HTR-8/SVneo (cell line): Measurements from ENCODE around the gene SOD3.

Experiments
- DNase-seq: peaks from one replicate; pipeline ENCODE4 v3.0.0; 2011; ENCODE audit warnings: low spot score, mixed read lengths; ENCODE audit not compliant: insufficient read length
- FAIRE-seq: peaks from 2 replicates; lab custom pipeline; 2011; peaks lifted over from hg19 to GRCh38; lab: Jason Lieb, UNC

Gene SOD3

GRCh38 chr4:24800325-24800895 is 5.0 kb downstream of the SOD3 start:
- no peak for FAIRE-seq
- DNase-seq = no peak

DNA sequence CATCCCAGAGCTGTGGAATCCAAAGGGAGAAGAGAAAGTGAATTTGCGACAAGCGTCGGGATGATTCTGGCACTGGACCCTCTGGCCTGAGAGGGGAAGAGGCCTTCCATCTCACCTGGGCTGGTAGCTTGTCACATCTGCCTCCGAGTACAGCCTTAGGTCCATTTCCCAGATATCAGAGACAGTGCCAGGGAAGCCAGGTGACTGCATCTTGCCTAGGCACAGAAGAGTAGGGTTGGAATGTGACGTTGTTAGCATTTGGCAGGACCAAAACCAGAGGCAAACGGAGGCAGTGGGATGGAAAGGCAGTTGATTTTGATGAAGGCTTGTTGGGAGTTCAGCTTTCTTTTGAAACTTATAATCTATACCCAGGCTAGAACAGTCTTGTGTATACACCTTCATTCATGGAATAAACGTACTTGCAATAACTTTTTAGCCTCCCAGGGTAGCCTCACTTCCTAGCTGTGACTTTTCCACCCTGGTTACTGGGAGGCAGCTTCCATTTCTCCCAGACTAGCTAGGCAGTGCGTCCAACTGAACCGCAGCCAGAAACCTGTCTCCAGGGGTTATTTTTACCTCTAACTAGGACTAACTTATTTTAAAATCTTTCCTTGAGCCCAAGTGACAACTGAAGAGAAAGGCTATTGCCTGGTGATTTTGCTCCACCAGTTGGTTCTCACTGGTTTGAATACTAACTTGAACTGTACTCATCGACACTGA is 5.9 kb downstream of the SOD3 start:
- no peak for DNase-seq
- no peak for FAIRE-seq

GRCh38 chr4:24802648-24803047 is 7.3 kb downstream of the SOD3 start:
- FAIRE-seq = no peak

GRCh38 chr4:24805067-24805466 is 9.7 kb downstream of the SOD3 start:
- FAIRE-seq = no peak

More at GRCh38 chr4:24802648-24803047, 7.3 kb downstream of the SOD3 start:
- DNase-seq = no peak

DNA sequence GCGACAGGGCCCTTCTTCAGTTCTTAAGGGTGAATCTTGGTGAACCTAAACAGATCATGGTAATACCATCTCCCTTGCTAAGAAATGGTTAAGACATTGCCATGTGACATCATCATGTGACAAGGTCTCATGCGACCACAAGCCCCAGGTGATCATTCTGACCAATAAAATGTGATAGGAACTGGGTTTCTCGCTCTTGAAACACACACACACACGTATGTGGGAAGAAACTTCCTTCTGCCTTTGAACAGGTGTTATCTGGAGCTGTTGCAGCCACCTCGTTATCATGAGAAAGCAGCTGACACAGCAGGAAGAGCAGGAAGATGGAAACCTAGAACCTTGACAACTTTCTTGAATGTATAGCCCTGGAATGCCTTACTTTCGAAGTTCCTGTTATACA is 10.2 kb downstream of the SOD3 start:
- FAIRE-seq = no peak
- no peak for DNase-seq

More at GRCh38 chr4:24805067-24805466, 9.7 kb downstream of the SOD3 start:
- no peak for DNase-seq

- FAIRE-seq = no peak
- DNase-seq = no peak
These were observed 11.0 kb downstream of the SOD3 start for GRCh38 chr4:24806206-24806990.

DNA sequence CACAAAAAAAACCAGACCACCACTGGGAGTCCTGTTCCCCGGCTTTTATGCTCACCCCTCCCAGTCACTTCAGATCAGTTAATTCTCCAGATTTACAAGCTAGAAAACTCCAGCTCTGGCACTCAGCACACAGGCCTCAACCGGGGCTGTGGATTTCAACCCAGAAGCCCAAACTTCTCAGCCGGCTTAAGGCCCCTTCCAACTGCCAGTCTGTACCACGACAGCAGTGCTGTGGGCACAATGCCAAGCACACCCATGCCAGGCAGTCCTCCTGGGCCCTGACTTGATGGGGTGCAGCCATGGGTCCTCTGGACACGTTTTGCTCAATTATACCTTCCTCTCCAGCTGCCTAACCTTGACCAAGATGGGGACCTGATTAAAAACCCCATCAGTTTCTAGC is 12.2 kb downstream of the SOD3 start:
- FAIRE-seq (no peak), DNase-seq (no peak)

- FAIRE-seq (no peak), DNase-seq (no peak)
These were observed 12.9 kb downstream of the SOD3 start for GRCh38 chr4:24808261-24808660.

DNA sequence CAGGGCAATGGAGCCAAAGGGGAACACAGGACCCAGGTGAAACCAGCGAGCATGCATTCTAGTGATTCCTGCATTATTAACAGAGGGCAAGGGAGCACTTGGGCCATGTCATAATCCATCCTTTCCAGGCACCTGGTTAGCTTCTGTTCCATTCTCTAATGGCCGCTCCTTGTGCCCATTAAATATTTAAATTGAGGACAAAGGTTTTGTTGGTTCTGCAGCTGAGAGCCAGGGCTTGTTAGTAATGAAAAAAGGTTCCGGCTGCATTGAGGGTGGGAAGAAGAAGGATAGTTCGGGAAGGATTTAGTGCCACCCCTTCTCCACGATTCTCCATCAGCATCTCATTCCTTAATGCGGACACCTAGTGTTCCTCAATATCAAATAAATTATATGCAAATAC is 13.6 kb downstream of the SOD3 start:
- FAIRE-seq = no peak
- DNase-seq = no peak

DNA sequence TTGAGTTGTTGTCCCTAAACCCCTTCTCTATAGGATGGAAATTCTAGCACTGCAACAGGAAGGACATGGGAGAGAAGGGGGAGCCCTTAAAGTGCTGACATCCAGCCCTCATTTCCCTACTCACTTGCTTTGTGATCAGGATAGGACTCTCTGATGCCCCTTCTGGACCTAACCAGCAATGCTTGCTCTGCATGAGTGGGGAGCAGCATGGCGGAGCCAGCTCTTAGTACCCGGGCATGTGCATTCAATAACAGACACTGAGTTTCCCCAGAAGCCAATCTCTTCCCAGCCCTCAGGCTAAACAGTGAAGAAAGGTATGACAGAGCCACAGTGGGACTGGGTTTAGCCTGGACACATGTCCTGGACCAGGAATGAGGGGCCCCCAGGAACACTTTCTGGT is 14.0 kb downstream of the SOD3 start:
- no peak for FAIRE-seq

GRCh38 chr4:24809815-24810405 is 14.5 kb downstream of the SOD3 start:
- FAIRE-seq (no peak), DNase-seq (no peak)

More for the DNA sequence above, 14.0 kb downstream of the SOD3 start:
- DNase-seq = no peak

GRCh38 chr4:24810871-24811631 is 15.7 kb downstream of the SOD3 start:
- no peak for FAIRE-seq
- DNase-seq = no peak

DNA sequence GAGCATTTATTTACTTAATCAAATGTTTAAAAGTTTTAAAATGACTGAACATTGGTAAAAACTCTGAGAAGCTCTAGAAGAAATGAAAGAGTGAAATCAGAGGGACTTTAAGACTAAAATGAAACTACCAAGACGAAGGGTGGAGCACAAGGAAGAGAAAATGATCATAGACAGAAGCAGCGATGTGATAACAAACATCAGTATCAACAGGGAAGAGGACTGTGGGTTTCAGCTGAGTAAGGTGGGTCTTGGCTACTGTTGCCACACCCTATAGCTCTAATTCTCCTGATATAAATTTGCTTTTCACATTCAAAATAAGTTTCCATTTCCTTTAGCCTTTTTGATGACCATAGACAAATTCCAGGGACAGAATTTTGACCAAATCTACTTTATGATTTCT is 18.4 kb downstream of the SOD3 start:
- FAIRE-seq (no peak), DNase-seq (no peak)

- FAIRE-seq (no peak), DNase-seq (no peak)
These were observed 21.4 kb downstream of the SOD3 start for GRCh38 chr4:24816797-24817196.

- FAIRE-seq (no peak), DNase-seq (no peak)
These were observed 25.2 kb downstream of the SOD3 start for GRCh38 chr4:24820541-24820940.

- DNase-seq (no peak), FAIRE-seq (no peak)
These were observed 29.3 kb downstream of the SOD3 start for GRCh38 chr4:24824720-24825119.

DNA sequence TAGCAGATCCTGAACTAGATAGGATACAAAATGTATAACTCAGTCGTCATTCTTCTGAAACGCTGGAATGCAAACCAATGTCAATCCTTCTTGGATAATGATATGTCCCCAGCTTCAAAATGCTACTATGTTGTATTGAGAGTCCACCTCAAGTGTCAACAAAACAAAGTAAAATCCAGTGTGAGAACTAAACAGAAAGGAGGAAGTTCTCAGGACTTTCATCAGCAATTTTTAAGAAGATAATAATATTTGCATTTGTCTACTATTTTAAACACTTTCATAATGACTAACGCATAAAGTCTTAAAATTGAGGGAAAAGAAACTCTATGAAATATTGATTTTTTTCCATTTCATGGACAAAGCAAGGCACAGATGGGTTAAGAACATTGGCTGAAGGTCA is 36.3 kb downstream of the SOD3 start:
- no peak for DNase-seq
- FAIRE-seq = no peak

- FAIRE-seq (no peak), DNase-seq (no peak)
These were observed 40.3 kb downstream of the SOD3 start for GRCh38 chr4:24835696-24836095.

DNA sequence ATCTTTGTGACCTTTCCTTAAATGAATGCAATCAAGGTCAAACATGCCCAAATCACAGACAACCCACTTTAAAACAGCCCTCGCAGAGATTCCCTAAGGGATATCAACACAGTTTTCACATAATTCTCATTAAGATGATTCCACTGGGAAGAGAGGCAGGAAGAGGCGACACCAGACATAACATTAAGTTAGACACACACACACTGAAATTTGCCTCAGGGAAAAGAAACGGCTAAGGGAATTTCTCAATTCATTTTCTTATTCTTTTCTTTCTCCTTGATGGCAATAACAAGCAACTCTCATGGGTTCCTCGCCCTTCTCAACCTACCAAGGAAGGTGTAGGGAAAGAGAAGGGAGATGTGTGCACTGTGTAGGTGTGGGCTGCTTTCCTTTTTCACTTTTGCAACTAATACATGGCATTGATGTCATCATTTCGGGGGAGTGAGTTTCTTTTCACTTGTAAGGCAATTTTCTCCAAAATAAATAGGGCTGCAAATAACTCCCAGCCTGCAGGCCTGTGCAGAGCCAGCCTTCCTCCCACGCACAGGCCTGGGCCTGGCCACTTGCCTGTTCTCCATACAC is 41.4 kb downstream of the SOD3 start:
- FAIRE-seq (no peak), DNase-seq (no peak)

DNA sequence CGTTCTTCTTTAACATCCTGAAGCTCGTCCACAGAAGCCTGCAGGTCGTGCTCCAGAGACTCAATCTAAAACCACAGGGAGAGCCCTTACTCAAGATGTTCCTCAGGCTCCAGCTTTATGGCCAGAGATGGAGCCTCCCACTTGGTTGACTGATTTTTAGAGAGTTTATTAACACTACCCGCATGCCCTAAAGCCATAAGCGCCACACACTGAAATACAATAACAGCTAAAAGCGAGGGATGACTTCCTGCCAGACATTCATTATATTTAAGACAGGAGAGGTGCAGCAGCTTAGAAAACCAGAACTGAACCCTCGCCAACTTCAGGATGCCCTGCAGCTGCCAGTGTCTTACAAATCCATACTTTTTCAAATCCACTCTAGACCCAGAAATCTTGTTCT is 42.0 kb downstream of the SOD3 start:
- no peak for FAIRE-seq

More for the DNA sequence above, 42.0 kb downstream of the SOD3 start:
- no peak for DNase-seq
